Endothelial cell (in vitro differentiated cells): ENCODE measurements around the gene ADTRP. TPM values are rescaled to one million over a fixed set of nuclear protein-coding genes. Genes with fewer than 3 reads are reported as not detected.

ENCODE experiments used
- DNase-seq: peaks from one replicate; pipeline ENCODE4 v3.0.0; 2021; ENCODE audit warnings: low spot score
- H3K27ac Mint-ChIP-seq: one replicate; pipeline ENCODE4 v1.8.0; 2021; ENCODE audit warnings: mixed read lengths, inconsistent platforms; ENCODE audit not compliant: unreplicated experiment
- H3K27me3 Mint-ChIP-seq: one replicate; pipeline ENCODE4 v1.8.0; 2021; ENCODE audit warnings: mild to moderate bottlenecking, moderate library complexity, mixed read lengths, inconsistent platforms; ENCODE audit not compliant: unreplicated experiment
- H3K36me3 Mint-ChIP-seq: one replicate; pipeline ENCODE4 v1.8.0; 2021; ENCODE audit warnings: mild to moderate bottlenecking, low read depth, mixed read lengths, inconsistent platforms; ENCODE audit not compliant: unreplicated experiment
- H3K4me1 Mint-ChIP-seq: one replicate; pipeline ENCODE4 v1.8.0; 2021; ENCODE audit warnings: mild to moderate bottlenecking, mixed read lengths, inconsistent platforms; ENCODE audit not compliant: unreplicated experiment
- H3K4me3 Mint-ChIP-seq: one replicate; pipeline ENCODE4 v1.8.0; 2021; ENCODE audit warnings: mild to moderate bottlenecking, mixed read lengths, inconsistent platforms; ENCODE audit not compliant: unreplicated experiment
- H3K9me3 Mint-ChIP-seq: one replicate; pipeline ENCODE4 v1.8.0; 2021; ENCODE audit warnings: mixed read lengths, inconsistent platforms; ENCODE audit not compliant: unreplicated experiment
- CTCF ChIP-seq: fragments of 200-600 bp; sonication (generic); IDR thresholded peaks from one replicate; pipeline ENCODE4 v1.5.0; 2021; ENCODE audit warnings: antibody characterized with exemption; ENCODE audit not compliant: unreplicated experiment
- total RNA-seq: library from RNA; stranded (reverse); fragmentation: NEBNext Ultra II Directional; extraction: Animal tissue kit (Norgen Biotek cat#: 25700); gene quantifications from one replicate; pipeline ENCODE4 v1.2.1, GENCODE V29; 2021; ENCODE audit not compliant: unreplicated experiment

Gene ADTRP
- total RNA-seq, 1 donor from 2014 or later: not detected

GRCh38 chr6:11744753-11745152 is 33.9 kb downstream of the ADTRP start:
- Mint-ChIP-seq H3K27ac (no peak overlapping the region), H3K27me3 (no peaks in the 10 kb centered on the region), H3K36me3 (peaks cover 4% of the 10 kb centered on the region), H3K4me1 (no peaks in the 10 kb centered on the region), H3K9me3 (no peaks in the 10 kb centered on the region), H3K4me3 (no peak overlapping the region)
- no peak for DNase-seq
- no peak for TF ChIP-seq CTCF

GRCh38 chr6:11744101-11744500 is 34.5 kb downstream of the ADTRP start:
- Mint-ChIP-seq H3K36me3 (peaks cover 4% of the 10 kb centered on the region), H3K27me3 (no peaks in the 10 kb centered on the region), H3K4me3 (no peak overlapping the region), H3K9me3 (no peaks in the 10 kb centered on the region), H3K27ac (no peak overlapping the region), H3K4me1 (no peaks in the 10 kb centered on the region)
- TF ChIP-seq CTCF: no peak
- DNase-seq: no peak

GRCh38 chr6:11740875-11741274 is 37.7 kb downstream of the ADTRP start:
- Mint-ChIP-seq H3K4me3 (no peak overlapping the region), H3K4me1 (peaks cover 4% of the 10 kb centered on the region), H3K36me3 (peaks cover 4% of the 10 kb centered on the region), H3K27ac (no peak overlapping the region), H3K9me3 (no peaks in the 10 kb centered on the region), H3K27me3 (peaks cover 2% of the 10 kb centered on the region)
- no peak for DNase-seq
- TF ChIP-seq CTCF: no peak

GRCh38 chr6:11738661-11739375 is 39.8 kb downstream of the ADTRP start:
- H3K27me3 Mint-ChIP-seq: peaks cover 3% of the 10 kb centered on the region
- no peaks in the 10 kb centered on the region for H3K36me3 Mint-ChIP-seq
- no peak for TF ChIP-seq CTCF
- peaks cover 4% of the 10 kb centered on the region for H3K4me1 Mint-ChIP-seq
- H3K4me3 Mint-ChIP-seq: no peak overlapping the region
- H3K9me3 Mint-ChIP-seq: no peaks in the 10 kb centered on the region
- no peak overlapping the region for H3K27ac Mint-ChIP-seq
- DNase-seq: no peak

- no peak overlapping the region for H3K4me3 Mint-ChIP-seq
- no peaks in the 10 kb centered on the region for H3K36me3 Mint-ChIP-seq
- DNase-seq: no peak
Measured at GRCh38 chr6:11738234-11738633, 40.4 kb downstream of the ADTRP start.

More at GRCh38 chr6:11738234-11738633, 40.4 kb downstream of the ADTRP start:
- no peaks in the 10 kb centered on the region for H3K9me3 Mint-ChIP-seq
- peaks cover 3% of the 10 kb centered on the region for H3K27me3 Mint-ChIP-seq
- no peak overlapping the region for H3K27ac Mint-ChIP-seq
- no peak for TF ChIP-seq CTCF
- peaks cover 4% of the 10 kb centered on the region for H3K4me1 Mint-ChIP-seq
